Measurements from ENCODE around the gene ADSS2. TPM values are rescaled to one million over a fixed set of nuclear protein-coding genes. Genes with fewer than 3 reads are reported as not detected.

Gene ADSS2
- 10 to 100 TPM; 47.9 to 49.7 TPM for total RNA-seq

GRCh38 chr1:244451539-244451950 is at the start of gene ADSS2:
ADSS2 (minus strand) TSS chr1:244451909; CDS start chr1:244451817, 92 bp downstream.

GRCh38 chr1:244461245-244462071 is 9.7 kb upstream of the ADSS2 start, which contains the start of gene CATSPERE:
CATSPERE (plus strand) TSS chr1:244461273; CDS start chr1:244461430, 157 bp downstream.

Other genes starting within 250 kb of the ADSS2 start
- under 1 TPM; 0.58 to 0.83 TPM for gene CATSPERE, start 9.4 kb upstream of the ADSS2 start, total RNA-seq
- gene DESI2, start 201.2 kb upstream of the ADSS2 start, total RNA-seq, result 10 to 100 TPM; 28.8 to 28.9 TPM

Measured in activated naive CD4-positive, alpha-beta T cell treated with anti-CD3 and anti-CD28 coated beads, Interleukin-2, amount 10 ng/mL, durations not matched to agents 5 hours and 36 hours (primary cell).